Measurements from ENCODE around the gene HIVEP2.

HIVEP2 gene

GRCh38 chr6:142841915-142842314 lies 103.1 kb downstream of the HIVEP2 start:
- TF ChIP-seq, protein P1, sequence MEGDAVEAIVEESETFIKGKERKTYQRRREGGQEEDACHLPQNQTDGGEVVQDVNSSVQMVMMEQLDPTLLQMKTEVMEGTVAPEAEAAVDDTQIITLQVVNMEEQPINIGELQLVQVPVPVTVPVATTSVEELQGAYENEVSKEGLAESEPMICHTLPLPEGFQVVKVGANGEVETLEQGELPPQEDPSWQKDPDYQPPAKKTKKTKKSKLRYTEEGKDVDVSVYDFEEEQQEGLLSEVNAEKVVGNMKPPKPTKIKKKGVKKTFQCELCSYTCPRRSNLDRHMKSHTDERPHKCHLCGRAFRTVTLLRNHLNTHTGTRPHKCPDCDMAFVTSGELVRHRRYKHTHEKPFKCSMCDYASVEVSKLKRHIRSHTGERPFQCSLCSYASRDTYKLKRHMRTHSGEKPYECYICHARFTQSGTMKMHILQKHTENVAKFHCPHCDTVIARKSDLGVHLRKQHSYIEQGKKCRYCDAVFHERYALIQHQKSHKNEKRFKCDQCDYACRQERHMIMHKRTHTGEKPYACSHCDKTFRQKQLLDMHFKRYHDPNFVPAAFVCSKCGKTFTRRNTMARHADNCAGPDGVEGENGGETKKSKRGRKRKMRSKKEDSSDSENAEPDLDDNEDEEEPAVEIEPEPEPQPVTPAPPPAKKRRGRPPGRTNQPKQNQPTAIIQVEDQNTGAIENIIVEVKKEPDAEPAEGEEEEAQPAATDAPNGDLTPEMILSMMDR (conservative IDR thresholded peaks at IDR 0.05; ENCODE audit: low read depth, low read length) = no peak
- no peak for DNase-seq (ENCODE audit: low read depth)
- H3K4me3 ChIP-seq (ENCODE audit: low read length) = no peak overlapping the region

GRCh38 chr6:142839686-142840040 lies 105.3 kb downstream of the HIVEP2 start:
- TF ChIP-seq, protein P1 (conservative IDR thresholded peaks at IDR 0.05; ENCODE audit: low read depth, low read length) = no peak
- no peak for DNase-seq (ENCODE audit: low read depth)
- no peak overlapping the region for H3K4me3 ChIP-seq (ENCODE audit: low read length)

GRCh38 chr6:142838821-142839685 lies 105.9 kb downstream of the HIVEP2 start:
- DNase-seq (ENCODE audit: low read depth) = no peak
- TF ChIP-seq, protein P1 (conservative IDR thresholded peaks at IDR 0.05; ENCODE audit: low read depth, low read length) = no peak
- H3K4me3 ChIP-seq (ENCODE audit: low read length) = no peak overlapping the region

DNA sequence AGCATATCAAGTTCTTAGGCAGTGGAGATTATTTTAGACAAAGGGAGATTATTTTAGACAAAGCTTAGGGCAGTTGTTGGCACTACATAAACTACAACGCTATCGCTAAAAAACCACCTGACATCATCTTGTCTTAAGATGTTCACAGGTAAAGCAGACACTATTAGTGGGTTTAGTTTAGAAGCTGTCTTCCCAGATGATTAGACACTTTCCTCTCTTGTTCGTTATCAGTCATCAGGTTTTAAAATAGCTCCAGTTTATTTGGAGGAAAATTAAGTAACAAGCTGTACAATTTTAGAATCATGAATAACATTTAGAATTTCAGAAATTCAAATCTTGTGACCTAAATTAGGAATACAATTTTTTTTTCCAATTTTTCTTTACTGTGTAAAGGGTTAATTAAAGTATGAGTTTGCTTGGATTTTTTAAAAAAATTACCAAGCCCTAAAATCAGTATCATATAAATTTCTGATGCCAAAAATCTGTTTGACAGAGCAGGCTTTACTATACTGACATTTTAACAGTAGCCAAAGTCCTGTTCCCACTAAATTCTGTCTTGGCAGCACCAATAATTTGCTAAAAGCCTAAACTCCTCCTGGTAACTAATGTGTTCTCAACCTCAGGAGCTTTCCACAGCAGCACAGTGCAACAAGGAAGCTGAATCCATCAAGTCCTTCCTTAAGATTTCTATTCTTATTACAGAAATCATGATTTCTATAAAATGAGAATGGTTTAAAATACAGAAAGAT lies 109.0 kb downstream of the HIVEP2 start:
- no peak for DNase-seq (ENCODE audit: low read depth)
- H3K4me3 ChIP-seq (ENCODE audit: low read length) = no peak overlapping the region
- TF ChIP-seq, protein P1 (conservative IDR thresholded peaks at IDR 0.05; ENCODE audit: low read depth, low read length) = no peak

DNA sequence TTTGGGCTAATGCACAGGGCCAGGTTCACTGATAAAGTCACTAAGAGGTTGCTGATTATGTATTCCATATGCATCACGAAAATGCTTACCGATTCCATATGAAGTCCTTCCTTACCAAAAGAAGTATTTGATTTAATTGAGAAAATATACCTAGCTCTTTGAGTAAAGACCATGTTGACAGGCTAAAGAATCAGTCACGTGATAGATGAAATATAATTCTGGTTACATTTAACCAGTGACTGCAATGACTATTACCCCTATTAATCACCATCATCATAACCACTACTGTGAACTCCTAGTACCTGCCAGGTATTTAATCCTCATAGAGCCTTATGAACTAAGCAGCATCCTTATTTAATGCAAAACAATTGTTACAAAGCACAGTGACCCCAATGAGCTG lies 110.1 kb downstream of the HIVEP2 start:
- TF ChIP-seq, protein P1 (conservative IDR thresholded peaks at IDR 0.05; ENCODE audit: low read depth, low read length) = no peak
- DNase-seq (ENCODE audit: low read depth) = no peak
- H3K4me3 ChIP-seq (ENCODE audit: low read length) = no peak overlapping the region

DNA sequence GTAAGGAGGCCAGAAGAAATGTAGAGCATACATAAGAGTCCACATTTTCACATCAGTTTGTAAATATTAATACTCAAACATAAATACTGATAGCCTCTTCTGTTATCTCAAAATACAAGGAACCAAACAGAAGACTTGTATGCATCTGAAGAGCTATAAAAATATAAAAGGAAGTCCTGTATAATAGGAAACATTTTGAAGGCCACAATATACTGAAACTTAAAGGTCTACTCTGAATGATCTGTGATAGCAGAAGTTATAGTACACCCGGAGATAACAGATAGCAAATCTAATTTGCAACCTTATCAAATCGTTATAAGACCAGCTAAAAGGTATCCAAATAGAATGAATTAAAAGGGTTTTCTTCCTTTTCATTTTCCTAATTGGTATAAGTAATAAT lies 111.2 kb downstream of the HIVEP2 start:
- DNase-seq (ENCODE audit: low read depth) = no peak
- H3K4me3 ChIP-seq (ENCODE audit: low read length) = no peak overlapping the region
- TF ChIP-seq, protein P1 (conservative IDR thresholded peaks at IDR 0.05; ENCODE audit: low read depth, low read length) = no peak

Measured in retinal pigment epithelial cell (primary cell).